ENCODE results near the gene CCNI2.

CCNI2 gene

DNA sequence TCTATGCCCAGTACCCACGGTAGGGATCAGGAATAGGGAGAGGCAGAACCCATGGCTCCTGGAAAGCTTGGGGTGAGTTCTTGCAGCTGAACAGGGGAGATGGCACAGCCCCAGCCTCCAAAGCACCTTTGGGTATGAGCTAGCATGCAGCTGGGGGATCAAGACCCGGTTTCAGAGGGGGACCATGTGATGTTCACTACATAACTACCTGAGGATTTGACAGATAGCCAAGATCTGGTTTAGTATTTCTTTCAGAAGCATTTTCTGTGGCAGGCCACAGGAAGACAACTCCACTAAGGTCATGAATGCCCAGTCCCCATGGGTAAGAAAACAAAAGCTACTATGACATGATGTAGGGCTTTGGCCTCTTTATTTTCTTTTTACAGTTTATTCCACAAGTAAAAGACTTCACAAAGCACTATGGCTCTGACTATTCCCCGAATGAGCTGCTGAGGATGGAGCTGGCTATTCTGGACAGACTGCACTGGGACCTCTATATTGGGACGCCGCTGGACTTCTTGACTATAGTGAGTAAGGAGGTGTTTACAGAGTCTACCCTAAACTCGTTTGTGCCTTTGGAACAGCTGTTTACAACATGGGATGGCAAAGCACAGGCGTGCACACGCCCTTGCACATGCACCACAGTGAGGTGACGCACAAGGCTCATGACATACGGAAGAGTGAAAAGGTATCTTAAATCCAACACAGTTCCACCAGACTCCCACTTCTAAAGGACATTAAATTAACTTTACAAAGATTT is 3.4 kb downstream of the CCNI2 start:
- no peak for DNase-seq (ENCODE audit: low read depth)
- no peak for TF ChIP-seq CTCF (IDR thresholded peaks at IDR 0.05; ENCODE audit: low read length, missing control alignments)
- H3K4me3 ChIP-seq (replicated peaks; ENCODE audit: low read depth, low read length), result no peak overlapping the region

- H3K4me3 ChIP-seq (replicated peaks; ENCODE audit: low read depth, low read length), result no peak overlapping the region
- DNase-seq (ENCODE audit: low read depth), result peak; percentile 89
- no peak for TF ChIP-seq CTCF (IDR thresholded peaks at IDR 0.05; ENCODE audit: low read length, missing control alignments)
Measured at GRCh38 chr5:132751444-132751843, 4.2 kb downstream of the CCNI2 start.

DNA sequence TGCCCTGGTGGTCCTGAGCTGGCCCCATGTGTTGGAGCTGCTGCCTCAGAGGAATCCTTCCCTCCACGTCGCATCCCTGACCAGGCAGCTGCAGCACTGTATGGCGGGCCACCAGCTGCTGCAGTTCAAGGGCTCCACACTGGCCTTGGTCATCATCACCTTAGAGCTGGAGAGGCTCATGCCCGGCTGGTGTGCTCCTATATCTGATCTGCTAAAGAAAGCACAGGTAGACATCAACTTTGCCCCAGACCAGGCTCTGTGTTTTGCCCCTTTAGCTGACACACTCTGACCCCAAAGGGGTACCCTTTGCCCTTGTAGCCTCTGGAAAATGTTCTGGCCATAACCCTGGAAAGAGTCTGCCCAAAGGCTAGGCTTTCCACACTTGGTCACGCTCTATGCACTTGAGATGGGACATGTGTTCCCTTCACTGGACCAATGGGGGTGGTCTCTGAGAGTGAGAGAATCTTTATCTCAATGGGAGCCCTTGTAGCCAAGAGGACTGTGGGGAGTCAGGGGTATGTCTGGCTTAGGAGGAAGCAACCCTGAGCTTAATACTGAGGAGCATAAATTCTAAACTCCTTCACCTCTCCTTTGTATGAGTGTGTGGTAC is 4.8 kb downstream of the CCNI2 start:
- no peak for DNase-seq (ENCODE audit: low read depth)
- no peak for TF ChIP-seq CTCF (IDR thresholded peaks at IDR 0.05; ENCODE audit: low read length, missing control alignments)
- H3K4me3 ChIP-seq (replicated peaks; ENCODE audit: low read depth, low read length), result no peak overlapping the region

DNA sequence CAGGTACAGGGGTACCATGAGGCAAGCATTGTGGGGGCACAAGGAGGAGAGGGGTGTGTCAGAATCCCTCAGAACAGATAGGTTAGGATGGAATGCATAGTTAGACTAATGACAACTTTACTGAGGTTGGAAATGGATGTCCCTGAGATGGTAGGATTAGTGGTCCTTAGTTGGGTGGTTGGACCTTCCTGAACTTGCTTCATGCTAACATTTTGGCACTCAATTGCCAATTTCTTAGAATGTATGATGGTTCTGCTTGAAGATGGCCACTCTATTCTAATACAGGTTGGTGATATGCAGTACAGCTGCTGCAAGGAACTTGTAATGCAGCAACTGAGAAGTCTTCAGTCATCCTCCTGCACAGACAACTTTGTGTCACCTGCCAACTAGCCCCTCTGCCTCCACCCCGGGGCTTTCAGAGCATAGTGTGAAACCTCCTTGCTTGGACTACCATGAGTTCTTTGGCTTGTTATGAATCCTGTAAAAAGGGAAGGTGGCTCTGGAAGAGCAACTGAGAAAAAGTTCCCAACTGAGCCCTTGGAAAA is 5.4 kb downstream of the CCNI2 start:
- no peak for TF ChIP-seq CTCF (IDR thresholded peaks at IDR 0.05; ENCODE audit: low read length, missing control alignments)
- no peak overlapping the region for H3K4me3 ChIP-seq (replicated peaks; ENCODE audit: low read depth, low read length)
- no peak for DNase-seq (ENCODE audit: low read depth)

DNA sequence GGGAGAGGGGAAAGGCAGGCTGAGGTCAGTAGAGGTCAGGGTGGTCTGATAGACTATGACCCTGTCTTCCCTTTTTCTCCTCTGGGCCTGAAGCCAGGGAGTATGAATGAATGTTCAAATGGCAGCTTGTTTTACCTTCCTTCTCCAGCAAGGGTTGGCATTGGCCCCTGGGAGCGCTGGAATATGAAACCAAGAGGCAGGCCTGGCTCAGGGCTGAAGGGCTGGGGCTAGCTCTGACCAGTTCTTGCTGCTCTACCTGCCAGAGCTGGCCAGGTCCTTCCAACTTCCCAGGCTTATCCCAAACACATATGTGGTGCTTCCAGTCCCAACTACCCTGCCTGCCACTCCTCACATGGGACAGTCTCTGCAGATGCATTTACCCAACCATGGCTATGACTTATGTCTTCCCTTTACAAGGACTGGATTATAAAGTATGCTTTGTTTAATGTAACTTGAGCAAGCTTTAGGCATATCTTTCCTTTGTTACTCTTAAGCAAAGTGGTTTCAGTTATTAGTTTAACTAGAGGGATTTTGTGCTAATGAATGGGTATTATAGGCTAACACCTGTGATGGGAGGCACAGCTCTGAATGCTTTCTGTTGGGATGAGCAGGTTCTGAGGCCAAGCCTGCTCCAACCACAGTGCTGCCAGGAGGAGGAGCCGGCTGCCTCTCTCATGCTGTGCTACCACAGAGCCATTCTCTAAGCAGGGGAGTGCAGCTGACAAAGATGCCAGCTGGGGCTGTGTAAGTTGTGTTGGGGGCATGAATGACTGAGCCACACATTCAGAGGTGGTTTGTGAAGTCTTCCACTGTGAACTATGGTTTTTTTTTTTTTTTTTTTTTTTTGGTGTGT is 6.1 kb downstream of the CCNI2 start:
- H3K4me3 ChIP-seq (replicated peaks; ENCODE audit: low read depth, low read length), result no peak overlapping the region
- no peak for DNase-seq (ENCODE audit: low read depth)
- TF ChIP-seq CTCF (IDR thresholded peaks at IDR 0.05; ENCODE audit: low read length, missing control alignments), result no peak

- H3K4me3 ChIP-seq (replicated peaks; ENCODE audit: low read depth, low read length), result no peak overlapping the region
- no peak for TF ChIP-seq CTCF (IDR thresholded peaks at IDR 0.05; ENCODE audit: low read length, missing control alignments)
- no peak for DNase-seq (ENCODE audit: low read depth)
Measured at GRCh38 chr5:132754111-132754510, 6.9 kb downstream of the CCNI2 start.

All from fibroblast of pulmonary artery (primary cell).